Neural progenitor cell (in vitro differentiated cells): ENCODE data around the gene ZMYND11. TPM values are rescaled to one million over a fixed set of nuclear protein-coding genes. Genes with fewer than 3 reads are reported as not detected.

ENCODE experiments used
- DNase-seq: peaks from one replicate; pipeline ENCODE4 v3.0.0-alpha.2; 2016; ENCODE audit warnings: low spot score
- H2AFZ ChIP-seq: fragments of 200-600 bp; sonication (generic); replicated peaks from 2 replicates; pipeline ENCODE4 v1.6.1; 2016; ENCODE audit warnings: antibody characterized with exemption
- H3F3A ChIP-seq: fragments of 200-600 bp; sonication (generic); 2 replicates; pipeline ENCODE4 v1.6.1; 2016; ENCODE audit warnings: antibody characterized with exemption, low read depth
- H3K27ac ChIP-seq: fragments of 200-600 bp; sonication (generic); 2 replicates; pipeline ENCODE4 v1.5.1; 2016; ENCODE audit warnings: mild to moderate bottlenecking
- H3K27me3 ChIP-seq: fragments of 200-600 bp; sonication (generic); 2 replicates; pipeline ENCODE4 v1.6.1; 2016; ENCODE audit warnings: mild to moderate bottlenecking, moderate library complexity
- H3K36me3 ChIP-seq: fragments of 200-600 bp; sonication (generic); 2 replicates; pipeline ENCODE4 v1.5.1; 2016
- H3K4me1 ChIP-seq: fragments of 200-600 bp; sonication (generic); 2 replicates; pipeline ENCODE4 v1.6.1; 2016; ENCODE audit warnings: mixed run types
- H3K4me2 ChIP-seq: fragments of 200-600 bp; sonication (generic); 2 replicates; pipeline ENCODE4 v1.6.1; 2016
- H3K4me3 ChIP-seq: fragments of 200-600 bp; sonication (generic); 2 replicates; pipeline ENCODE4 v1.5.1; 2016
- H3K79me2 ChIP-seq: fragments of 200-600 bp; sonication (generic); 2 replicates; pipeline ENCODE4 v1.6.1; 2016; ENCODE audit warnings: low read depth
- H3K9ac ChIP-seq: fragments of 200-600 bp; sonication (generic); 2 replicates; pipeline ENCODE4 v1.6.1; 2016
- H3K9me3 ChIP-seq: fragments of 200-600 bp; sonication (generic); 2 replicates; pipeline ENCODE4 v1.5.1; 2016; ENCODE audit warnings: low read depth
- H4K20me1 ChIP-seq: fragments of 200-600 bp; sonication (generic); 2 replicates; pipeline ENCODE4 v1.6.1; 2016; ENCODE audit warnings: low read depth
- H3K27ac Mint-ChIP-seq: 3 replicates; pipeline ENCODE4 v1.8.0; 2021; ENCODE audit warnings: mixed read lengths
- H3K27me3 Mint-ChIP-seq: 2 replicates; pipeline ENCODE4 v1.8.0; 2022; ENCODE audit warnings: low read depth, mild to moderate bottlenecking, inconsistent platforms, moderate library complexity, mixed read lengths; ENCODE audit not compliant: insufficient read depth
- H3K36me3 Mint-ChIP-seq: 3 replicates; pipeline ENCODE4 v1.8.0; 2021; ENCODE audit warnings: mixed read lengths
- H3K4me1 Mint-ChIP-seq: 3 replicates; pipeline ENCODE4 v1.8.0; 2021; ENCODE audit warnings: mixed read lengths
- H3K4me3 Mint-ChIP-seq: 3 replicates; pipeline ENCODE4 v1.8.0; 2021; ENCODE audit warnings: mild to moderate bottlenecking, moderate library complexity, mixed read lengths
- H3K9me3 Mint-ChIP-seq: 3 replicates; pipeline ENCODE4 v1.8.0; 2020; ENCODE audit warnings: mixed read lengths
- EZH2 ChIP-seq: fragments of 200-600 bp; sonication (generic); IDR thresholded peaks from 2 replicates; pipeline ENCODE4 v1.6.1; 2017; ENCODE audit warnings: antibody characterized with exemption, mild to moderate bottlenecking, moderate library complexity
- EZH2phosphoT487 ChIP-seq: fragments of 200-600 bp; sonication (generic); IDR thresholded peaks from 2 replicates; pipeline ENCODE4 v1.6.1; 2017; ENCODE audit warnings: antibody characterized with exemption
- total RNA-seq: library from RNA; depleted of rRNA; stranded (reverse); fragments of >200 nt; gene quantifications from 2 replicates; pipeline ENCODE4 v1.2.3, GENCODE V29; 2015; ENCODE audit warnings: low replicate concordance
- TF ChIP-seq, protein P1 (sequence below): fragments of 200-600 bp; sonication (generic); IDR thresholded peaks from 2 replicates; pipeline ENCODE4 v1.5.1; 2017; ENCODE audit warnings: antibody characterized with exemption, mild to moderate bottlenecking

ZMYND11 gene
- 46.9 and 59.5 TPM in 2 replicates for total RNA-seq

DNA sequence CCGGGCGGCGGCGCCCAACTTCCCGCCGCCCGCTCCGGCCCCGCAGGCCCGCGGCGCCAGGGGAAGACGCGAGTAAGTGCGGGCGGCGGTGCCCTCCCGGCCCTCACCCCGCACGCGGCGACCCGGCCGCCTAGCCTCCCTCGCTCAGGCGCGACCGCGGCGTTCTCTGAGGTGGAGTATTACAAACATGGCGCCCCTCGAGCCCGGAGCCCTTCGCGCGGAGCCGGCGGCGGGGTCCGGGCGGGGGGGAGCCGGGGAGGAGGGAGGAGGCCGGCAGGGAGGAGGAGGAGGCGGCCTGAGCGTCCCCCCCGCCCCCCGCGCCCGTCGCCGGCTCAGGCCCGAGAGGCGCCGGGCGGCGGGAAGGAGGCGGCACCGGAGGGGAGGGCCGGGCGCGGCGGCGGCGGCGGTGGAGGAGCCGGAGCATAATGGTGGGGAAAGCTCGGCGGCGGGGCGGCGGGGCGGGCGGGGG is at the start of gene ZMYND11:
TSS of gene ZMYND11 (plus strand) at position 324 of the 469 bp plus-strand sequence. CDS start 44,558 bp downstream, outside the sequence.
- peak within 1 kb of the TSS; percentile 92 for H3K4me2 ChIP-seq
- Mint-ChIP-seq H3K36me3 (peaks cover 2% of the 10 kb centered on the region), H3K9me3 (no peaks in the 10 kb centered on the region), H3K4me1 (peaks cover 38% of the 10 kb centered on the region), H3K4me3 (peak within 1 kb of the TSS; percentile 98), H3K27me3 (peaks cover 8% of the 10 kb centered on the region), H3K27ac (peak within 1 kb of the TSS; percentile 99)
- peaks cover 64% of the 10 kb centered on the region for H3K79me2 ChIP-seq
- H3K4me3 ChIP-seq: peak within 1 kb of the TSS; percentile 93
- H3K9ac ChIP-seq: peak within 1 kb of the TSS; percentile 86
- H3K4me1 ChIP-seq: peaks cover 16% of the 10 kb centered on the region
- no peaks in the 10 kb centered on the region for H3K9me3 ChIP-seq
- H4K20me1 ChIP-seq: peaks cover 45% of the 10 kb centered on the region
- no peaks in the 10 kb centered on the region for H3F3A ChIP-seq
- DNase-seq: peak; percentile 85
- TF ChIP-seq, protein P1, sequence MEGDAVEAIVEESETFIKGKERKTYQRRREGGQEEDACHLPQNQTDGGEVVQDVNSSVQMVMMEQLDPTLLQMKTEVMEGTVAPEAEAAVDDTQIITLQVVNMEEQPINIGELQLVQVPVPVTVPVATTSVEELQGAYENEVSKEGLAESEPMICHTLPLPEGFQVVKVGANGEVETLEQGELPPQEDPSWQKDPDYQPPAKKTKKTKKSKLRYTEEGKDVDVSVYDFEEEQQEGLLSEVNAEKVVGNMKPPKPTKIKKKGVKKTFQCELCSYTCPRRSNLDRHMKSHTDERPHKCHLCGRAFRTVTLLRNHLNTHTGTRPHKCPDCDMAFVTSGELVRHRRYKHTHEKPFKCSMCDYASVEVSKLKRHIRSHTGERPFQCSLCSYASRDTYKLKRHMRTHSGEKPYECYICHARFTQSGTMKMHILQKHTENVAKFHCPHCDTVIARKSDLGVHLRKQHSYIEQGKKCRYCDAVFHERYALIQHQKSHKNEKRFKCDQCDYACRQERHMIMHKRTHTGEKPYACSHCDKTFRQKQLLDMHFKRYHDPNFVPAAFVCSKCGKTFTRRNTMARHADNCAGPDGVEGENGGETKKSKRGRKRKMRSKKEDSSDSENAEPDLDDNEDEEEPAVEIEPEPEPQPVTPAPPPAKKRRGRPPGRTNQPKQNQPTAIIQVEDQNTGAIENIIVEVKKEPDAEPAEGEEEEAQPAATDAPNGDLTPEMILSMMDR: no peak
- no peak for TF ChIP-seq EZH2phosphoT487
- TF ChIP-seq EZH2: no peak
- H2AFZ ChIP-seq: peak within 1 kb of the TSS; percentile 98
- H3K36me3 ChIP-seq: no peaks in the 10 kb centered on the region
- H3K27ac ChIP-seq: peak within 1 kb of the TSS; percentile 90
- peaks cover 20% of the 10 kb centered on the region for H3K27me3 ChIP-seq

DNA sequence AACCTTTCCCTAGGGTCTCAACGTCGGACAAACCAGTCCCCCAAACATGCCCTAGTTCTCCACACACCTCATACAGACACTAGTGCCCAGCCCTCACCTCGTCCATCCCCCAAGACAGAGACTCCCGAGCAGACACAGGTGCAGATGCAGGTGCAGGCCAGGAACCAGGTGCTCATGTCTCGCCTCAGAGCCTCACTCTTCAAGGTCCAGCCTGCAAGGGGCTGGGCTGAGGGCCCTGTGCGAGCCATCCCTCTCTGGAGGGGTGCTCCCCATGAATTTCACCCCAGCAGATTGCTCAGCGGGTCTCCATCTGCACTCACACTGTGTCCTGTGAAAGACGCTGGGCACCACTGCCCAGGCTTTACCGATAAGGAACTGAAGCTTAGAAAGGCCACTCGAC is 49.2 kb upstream of the ZMYND11 start:
- Histone ChIP-seq H3K9ac (no peak overlapping the region), H3K4me1 (no peaks in the 10 kb centered on the region), H2AFZ (no peak overlapping the region), H3K27ac (no peak overlapping the region), H3K79me2 (no peaks in the 10 kb centered on the region), H3K9me3 (no peaks in the 10 kb centered on the region), H3K27me3 (no peaks in the 10 kb centered on the region), H3K4me2 (no peak overlapping the region), H3K4me3 (no peak overlapping the region), H3K36me3 (no peaks in the 10 kb centered on the region), H4K20me1 (no peaks in the 10 kb centered on the region), H3F3A (no peaks in the 10 kb centered on the region)
- no peaks in the 10 kb centered on the region for H3K36me3 Mint-ChIP-seq
- peak overlapping the region; percentile 27 for H3K4me3 Mint-ChIP-seq
- TF ChIP-seq EZH2phosphoT487 (no peak), EZH2 (no peak)
- TF ChIP-seq, protein P1: no peak
- DNase-seq: no peak
- no peaks in the 10 kb centered on the region for H3K9me3 Mint-ChIP-seq
- H3K27ac Mint-ChIP-seq: no peak overlapping the region
- peaks cover 2% of the 10 kb centered on the region for H3K27me3 Mint-ChIP-seq
- peaks cover 3% of the 10 kb centered on the region for H3K4me1 Mint-ChIP-seq

DNA sequence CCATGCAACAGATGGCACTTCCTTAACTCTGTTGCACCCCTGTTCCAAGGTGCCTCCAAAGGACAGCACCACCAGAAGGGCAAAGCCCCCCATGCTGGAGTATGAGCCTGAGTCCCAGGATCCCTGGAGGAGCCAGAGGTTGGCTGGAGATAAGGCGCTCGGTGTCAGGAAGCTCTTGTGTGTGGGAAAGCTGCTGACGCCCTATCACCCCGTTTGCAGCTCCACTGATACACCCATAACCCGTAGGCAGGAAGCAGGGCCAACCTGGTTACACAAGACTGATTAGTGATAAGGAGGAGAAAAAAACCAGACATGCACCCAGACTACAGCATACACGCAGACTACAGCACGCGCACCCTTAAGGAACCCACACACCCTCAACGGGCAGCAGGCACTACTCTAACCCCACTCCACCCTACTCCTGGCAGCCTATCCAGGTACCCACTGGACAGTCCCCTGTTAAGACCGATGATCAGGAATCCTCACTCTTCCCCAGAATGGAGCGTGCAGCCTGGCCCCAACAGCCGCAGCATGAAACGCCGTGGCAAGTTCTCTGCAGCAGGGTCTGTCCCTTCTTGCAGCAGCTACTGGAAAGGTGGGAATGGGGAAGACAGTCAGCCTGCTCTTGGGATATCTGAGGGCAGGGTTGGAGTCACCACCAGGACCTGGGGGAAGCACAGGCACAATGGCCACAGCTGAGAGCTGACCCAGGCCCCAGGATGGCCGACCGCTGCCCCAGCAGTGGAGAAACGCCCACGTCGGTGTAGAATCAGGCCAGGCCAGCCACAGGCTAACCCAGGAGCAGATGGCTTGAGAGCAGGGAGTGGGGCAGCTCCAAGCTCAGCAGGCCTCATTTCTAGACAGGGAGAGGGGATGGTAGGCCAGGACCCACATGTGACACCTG is 47.8 kb upstream of the ZMYND11 start:
- no peak for DNase-seq
- Histone ChIP-seq H3K4me3 (no peak overlapping the region), H3K36me3 (no peaks in the 10 kb centered on the region), H3F3A (no peaks in the 10 kb centered on the region), H3K4me1 (no peaks in the 10 kb centered on the region), H3K27me3 (no peaks in the 10 kb centered on the region), H3K9ac (no peak overlapping the region), H2AFZ (no peak overlapping the region), H4K20me1 (no peaks in the 10 kb centered on the region), H3K79me2 (no peaks in the 10 kb centered on the region), H3K4me2 (no peak overlapping the region), H3K27ac (no peak overlapping the region), H3K9me3 (no peaks in the 10 kb centered on the region)
- H3K27ac Mint-ChIP-seq: peak overlapping the region; percentile 15
- no peak overlapping the region for H3K4me3 Mint-ChIP-seq
- H3K36me3 Mint-ChIP-seq: no peaks in the 10 kb centered on the region
- TF ChIP-seq, protein P1: no peak
- peaks cover 3% of the 10 kb centered on the region for H3K4me1 Mint-ChIP-seq
- no peaks in the 10 kb centered on the region for H3K9me3 Mint-ChIP-seq
- no peaks in the 10 kb centered on the region for H3K27me3 Mint-ChIP-seq
